NCI-H1105 treated with DMSO at 0.1 percent for 48 hours (cell line): ENCODE results near the gene PAX1.
A peak's percentile ranks its signal among the peaks of the same experiment; 100 is the strongest.

Experiments
- DNase-seq: peaks from one replicate; lab custom pipeline; 2025; lab: John Stamatoyannopoulos, UW

Gene PAX1

DNA sequence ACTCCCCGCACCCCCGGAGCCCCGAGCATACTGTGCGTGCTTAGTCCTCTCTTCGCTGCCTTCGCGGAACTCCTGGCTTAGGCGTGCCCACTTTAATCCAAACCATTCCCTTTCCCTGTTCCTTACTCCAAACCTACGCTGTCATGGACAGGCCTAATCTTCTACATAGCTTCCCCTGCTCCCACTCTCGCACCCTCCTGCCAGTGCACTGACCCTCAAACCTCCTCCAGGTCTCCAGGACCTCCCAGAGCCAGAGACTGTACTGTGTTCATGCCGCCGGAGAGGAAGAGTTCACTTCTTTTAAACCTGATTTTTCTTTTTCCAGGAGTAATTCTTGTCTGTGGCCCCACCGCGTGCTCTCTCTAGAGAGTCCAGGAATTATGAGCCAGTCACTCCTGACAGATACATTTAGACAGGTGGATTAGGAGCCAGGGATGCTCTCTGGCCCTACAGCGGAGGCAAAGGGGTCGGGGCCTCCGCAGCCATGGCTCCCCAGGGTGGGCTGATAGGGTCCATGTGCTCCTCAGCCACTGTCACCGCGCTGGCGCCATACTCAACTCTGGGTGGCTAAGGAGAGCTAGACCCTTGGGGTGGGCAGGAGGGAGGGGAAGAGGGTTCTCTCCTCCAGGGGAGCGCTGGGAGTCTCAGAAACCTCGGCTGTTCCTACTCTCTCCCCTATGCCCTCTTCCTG is 1.6 kb upstream of the PAX1 start:
- no peak for DNase-seq

DNA sequence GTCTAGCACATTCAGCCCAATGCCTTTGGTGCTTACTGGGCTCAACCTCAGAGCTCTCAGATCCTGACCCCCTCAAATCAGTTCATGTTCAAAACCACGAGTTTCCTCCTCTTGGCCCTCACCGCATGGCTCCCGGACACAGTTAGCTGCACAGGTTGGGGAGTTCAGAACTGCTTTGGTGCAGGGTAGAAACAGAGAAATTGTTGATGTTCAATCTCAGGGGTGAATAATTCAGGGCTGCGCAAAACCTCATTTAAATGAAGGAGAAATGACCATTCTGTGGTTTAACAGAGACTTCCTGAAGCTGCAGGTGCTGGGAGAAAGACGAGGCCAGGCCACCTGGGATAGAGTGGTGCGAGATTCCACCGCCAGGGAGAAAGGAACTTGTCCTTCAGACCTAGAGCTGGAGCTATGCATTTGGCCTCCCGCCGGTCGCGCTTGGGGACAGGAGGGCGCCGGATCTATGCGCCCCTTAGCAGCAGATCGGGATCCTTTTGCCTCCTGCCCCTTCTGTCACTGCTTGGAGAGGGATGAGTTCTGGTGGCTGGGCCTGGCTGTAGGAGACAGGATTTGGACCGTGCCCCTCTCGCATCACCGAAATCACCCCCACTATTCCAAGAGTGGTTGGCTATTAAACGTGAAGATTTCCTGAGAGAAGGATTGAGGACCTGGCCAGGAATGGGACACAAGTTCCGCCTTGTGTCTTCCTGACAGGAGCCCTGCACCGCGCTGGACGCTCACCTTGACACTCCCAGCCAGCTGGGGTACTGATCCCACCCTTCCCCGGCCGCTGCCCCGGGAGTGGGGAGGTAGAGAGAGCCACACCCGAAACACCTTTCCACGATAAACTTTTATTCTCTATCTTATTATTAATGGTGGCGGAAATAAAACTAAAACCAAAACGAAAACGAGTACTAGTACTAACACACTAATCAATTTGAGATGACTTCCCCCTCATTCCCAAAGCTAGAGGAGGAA is 767 bp upstream of the PAX1 start:
- peak; percentile 6 for DNase-seq

DNA sequence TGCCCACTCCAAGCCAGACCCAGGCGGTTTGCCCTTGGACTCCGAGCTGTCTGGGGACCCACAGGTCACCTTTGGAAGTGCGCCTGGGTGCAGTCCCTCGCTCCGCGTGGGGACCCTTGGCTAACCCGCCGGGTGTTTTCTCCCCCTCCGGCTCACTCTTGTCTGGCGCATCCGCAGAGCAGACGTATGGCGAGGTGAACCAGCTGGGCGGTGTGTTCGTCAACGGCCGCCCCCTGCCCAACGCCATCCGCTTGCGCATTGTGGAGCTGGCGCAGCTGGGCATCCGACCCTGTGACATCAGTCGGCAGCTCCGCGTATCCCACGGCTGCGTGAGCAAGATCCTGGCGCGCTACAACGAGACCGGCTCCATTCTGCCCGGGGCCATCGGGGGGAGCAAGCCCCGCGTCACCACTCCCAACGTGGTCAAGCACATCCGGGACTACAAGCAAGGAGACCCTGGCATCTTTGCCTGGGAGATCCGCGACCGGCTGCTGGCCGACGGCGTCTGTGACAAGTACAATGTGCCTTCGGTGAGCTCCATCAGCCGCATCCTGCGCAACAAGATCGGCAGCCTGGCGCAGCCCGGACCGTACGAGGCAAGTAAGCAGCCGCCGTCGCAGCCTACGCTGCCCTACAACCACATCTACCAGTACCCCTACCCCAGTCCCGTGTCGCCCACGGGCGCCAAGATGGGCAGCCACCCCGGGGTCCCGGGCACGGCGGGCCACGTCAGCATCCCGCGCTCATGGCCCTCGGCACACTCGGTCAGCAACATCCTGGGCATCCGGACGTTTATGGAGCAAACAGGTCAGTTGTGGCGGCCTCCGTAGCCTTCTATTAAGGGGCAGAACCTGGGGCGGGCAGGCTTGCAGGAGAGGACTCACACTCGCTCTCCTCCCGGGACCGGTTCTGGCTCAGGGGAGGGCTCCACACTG is 1.1 kb downstream of the PAX1 start:
- DNase-seq: peak; percentile 54

DNA sequence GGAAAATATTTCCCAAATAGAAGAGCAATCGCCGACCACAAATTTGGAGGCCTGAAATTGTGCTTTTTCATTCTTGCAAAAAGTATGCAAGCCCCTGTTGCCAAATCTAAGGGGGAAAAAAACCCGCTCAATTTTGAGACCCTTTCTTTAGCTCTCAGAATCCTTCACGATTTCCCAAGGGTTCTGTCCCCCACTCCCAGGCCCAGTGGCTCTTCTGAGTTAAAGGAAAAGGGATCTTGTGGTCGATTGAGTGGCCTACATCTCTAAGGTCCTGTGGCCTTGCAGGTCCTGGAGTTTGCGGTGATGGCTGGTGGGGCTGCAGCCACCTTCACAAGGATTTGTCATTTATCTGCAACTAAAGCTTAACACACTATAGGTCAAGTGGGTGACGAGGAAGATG is 1.8 kb downstream of the PAX1 start:
- no peak for DNase-seq

DNA sequence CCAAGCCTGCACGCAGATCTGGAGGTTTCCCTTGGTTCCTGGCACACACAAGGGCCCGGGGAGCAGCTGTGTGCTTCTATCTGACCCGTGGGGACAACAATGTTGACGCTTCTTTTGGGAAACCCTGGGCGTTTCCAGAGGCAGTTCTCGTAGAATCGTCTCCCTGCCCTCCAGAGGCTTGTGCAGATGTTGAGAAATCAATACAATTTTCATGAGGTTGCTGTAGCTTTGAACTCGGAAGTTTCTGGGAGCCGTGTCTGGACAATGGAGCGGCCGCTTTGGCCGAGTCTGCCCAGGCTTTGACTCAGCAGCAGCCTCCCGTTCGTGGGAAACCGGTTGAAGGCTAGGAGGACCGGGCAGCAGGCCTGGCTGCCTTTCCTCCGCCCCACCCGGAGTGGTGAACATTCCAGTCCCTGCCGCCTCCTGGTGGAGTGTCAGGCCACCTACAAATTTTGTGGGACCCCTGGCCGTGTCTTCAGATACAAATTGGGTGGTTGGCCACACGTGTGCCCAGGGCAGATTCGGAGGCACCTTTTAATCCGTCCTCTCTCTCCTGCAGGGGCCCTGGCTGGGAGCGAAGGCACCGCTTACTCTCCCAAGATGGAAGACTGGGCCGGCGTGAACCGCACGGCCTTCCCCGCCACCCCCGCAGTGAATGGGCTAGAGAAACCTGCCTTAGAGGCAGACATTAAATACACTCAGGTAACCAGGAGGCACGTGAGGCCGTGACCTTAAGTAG is 2.7 kb downstream of the PAX1 start:
- DNase-seq: no peak

DNA sequence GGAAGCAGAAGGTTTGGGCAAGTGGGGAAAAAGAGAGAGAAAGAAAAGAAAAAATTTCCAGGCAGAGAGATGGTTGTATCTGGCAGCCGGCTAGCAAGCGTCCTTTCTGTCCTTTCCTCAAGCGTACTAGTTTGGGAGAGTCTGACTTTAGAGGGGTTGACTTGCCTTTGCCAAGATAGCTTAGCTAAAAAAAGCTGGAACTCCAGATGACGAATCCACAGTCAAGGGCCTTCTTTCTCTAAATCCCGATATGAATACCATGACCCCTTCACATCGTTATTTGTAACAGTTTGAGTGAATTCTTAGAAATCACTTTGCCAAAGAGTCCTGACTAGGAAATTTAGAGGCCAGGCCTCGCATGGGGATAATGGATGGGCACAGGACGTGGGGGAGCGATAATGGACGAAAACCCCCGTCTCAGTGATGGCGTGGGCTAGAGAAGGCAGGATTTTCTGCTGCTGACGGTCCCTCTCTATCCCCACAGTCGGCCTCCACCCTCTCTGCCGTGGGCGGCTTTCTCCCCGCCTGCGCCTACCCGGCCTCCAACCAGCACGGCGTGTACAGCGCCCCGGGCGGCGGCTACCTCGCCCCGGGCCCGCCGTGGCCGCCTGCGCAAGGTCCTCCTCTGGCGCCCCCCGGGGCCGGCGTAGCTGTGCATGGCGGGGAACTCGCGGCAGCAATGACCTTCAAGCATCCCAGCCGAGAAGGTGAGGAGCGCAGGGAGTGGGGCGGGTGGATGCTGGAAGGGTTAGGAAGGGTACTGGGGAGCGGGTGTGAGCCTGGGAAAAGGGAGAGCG is 3.5 kb downstream of the PAX1 start:
- DNase-seq: no peak

DNA sequence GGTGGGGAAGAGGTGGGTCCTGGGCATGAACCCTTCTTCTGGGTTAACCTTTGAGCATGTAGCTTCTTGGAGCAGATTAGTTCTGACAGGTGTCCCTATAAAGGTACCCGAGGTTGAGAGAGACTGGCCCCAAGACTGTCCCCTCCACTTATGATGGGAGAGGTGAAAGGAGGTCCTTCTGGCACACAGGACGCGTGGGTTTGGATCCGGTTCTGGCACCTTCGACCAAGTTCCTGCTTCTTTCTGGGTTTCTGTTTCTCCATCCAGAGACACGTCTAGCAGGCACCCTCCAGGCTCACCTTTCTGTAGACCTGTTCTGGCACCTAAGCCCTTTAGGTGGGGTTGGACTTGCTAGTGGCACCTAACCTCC is 4.1 kb downstream of the PAX1 start:
- DNase-seq: no peak

DNA sequence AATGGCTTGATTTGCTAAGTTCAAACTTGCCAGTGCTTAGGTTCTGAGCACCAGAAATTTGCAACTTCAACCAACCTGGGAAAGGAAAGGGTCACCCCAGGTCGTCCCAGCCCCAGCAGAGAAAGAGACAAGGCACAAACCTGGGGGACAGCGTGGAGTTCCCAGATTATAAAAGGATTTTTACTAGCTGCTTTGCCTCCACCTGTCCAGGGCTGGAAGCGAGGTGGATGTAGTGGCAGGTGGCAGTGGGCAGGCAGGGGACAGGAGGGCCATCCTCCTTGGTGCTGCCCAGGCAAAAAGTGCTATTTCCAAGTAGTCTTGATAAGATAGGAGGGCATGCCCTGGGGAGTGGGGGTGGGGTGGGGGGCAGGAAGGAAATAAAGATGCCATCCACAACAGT is 4.9 kb downstream of the PAX1 start:
- no peak for DNase-seq

DNA sequence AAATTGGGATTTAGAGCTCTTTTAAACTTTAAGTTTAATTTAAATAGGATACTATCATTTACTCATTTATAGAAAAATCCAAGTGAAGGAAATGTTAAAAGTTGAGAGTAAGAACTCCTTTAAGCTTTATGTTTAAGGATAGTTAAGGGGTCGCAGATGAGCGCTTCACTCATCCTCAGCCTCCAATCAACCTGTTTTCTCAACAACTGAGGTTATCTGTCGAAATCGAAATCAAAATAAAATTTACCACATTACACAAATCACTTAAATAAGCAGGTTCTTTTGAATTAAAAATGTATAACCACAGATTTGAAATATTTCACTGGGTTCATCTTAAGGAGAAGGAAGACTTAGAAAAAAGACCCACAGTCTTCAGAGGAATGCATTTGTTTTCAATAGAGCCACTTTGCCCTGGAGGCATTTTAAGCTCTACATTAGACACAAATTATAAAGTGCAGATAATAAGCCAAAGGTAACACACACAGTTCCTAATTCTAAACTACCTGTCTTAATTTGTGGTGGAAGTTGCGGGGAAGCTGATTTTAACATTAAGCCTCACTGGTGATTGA is 5.5 kb downstream of the PAX1 start:
- DNase-seq: no peak

DNA sequence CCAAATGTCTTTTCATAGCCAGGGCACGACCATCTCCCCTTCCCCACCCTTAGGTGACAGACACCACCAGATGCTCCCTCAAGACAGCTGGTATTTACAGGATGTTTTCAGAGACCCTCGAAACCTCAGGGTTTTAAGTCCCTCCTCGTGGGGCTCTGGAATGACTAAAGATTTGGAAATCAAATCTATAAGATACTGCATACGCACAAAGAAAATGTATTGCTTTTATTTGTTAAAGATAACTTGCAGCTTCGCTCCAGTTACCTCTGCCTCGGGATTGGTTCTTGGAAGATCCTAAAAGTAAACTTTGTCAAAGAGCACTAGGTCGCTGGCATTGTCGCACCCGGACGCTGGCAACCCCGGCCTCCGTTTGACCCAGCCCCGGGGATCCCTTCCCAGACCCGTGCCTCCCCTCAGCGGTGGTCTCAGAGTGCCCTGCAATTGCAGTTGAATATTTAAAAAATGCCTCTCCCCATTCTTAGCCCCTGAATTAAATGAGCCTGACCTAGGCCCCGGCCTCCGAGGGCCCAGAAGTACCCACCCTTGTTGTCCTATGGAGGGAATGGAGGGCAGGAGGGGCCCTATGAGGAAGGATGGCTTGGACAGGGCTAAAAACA is 7.1 kb downstream of the PAX1 start:
- DNase-seq: no peak

DNA sequence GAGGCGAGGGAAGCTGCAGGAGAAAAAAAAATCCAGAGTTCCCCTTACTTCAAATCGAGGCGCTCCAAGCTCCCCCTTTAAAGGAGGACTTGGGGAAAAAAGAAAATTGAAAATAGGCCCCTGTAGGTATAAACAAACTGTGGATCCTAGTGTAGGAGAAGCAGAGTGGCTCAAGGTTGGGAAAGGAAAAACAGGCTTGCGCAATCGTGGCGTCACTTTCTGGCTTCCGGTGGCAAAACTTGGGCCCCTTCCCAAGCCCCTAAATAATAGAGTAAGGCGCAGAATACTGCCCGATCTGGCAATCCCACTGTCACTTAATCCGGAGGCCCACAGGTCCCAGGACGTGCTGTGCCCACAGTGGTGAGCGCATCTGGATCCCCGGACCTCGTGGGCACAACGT is 8.0 kb downstream of the PAX1 start:
- DNase-seq: no peak

DNA sequence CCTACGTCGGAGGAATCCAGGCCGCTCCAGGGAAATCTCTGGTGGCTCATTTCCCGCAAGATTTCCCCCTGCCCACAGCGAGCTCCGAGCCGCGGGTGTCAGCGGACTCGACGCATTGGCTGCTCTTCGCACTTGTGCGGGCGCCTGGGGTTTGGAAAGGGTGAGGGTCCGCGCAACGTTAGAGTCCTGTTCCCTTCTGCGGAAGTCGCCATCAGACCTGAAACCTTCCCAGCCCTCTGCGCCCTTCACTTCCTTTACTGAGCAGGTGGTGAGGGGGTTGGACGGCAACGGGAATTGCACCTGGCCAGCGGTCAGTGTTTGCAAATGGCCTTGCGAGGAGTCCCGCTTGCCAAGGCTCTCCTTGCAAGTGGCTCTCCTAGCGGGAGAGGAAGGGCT is 8.4 kb downstream of the PAX1 start:
- DNase-seq: no peak

DNA sequence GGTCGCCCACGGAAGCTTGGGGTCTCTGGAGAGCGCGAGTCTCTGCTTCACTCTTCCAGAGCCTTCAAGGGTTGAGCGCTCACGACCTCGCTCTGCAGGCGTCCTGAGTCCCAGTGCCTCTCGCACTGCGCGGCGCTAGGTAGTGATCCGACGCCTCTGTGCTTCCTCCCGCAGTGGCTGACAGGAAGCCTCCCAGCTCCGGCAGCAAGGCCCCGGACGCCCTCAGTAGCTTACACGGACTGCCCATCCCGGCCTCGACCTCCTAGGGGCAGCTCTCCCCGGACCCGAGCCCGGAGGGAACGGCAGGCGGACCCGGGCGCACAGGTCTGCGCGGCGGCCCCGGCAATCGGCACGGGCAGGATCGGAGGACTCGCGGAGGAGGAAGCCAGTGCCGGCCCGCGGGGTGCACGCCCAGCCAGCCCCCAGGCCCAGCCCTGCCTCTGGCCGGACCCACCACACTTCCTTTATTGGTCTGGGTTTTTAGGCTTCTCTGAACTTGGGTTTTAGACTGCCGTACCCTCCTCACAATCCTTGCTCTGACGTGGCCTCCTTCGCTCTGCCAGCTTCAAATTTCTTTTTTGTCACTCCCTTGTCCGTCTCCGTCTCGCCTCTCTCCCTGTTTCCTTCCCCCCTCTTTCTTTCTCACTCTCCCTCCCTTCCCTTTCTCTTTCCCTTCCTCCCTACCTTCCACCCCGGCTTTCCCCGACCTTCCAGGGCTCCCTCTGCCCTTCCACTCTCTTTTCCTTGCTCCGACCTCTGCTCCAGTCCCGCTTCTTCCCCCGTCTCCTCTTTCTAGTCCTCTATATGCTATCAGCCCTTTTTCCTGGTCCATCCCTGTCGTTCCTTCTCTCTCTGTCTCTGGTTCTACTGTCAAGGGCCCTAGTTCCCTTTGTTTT is 9.1 kb downstream of the PAX1 start:
- no peak for DNase-seq

DNA sequence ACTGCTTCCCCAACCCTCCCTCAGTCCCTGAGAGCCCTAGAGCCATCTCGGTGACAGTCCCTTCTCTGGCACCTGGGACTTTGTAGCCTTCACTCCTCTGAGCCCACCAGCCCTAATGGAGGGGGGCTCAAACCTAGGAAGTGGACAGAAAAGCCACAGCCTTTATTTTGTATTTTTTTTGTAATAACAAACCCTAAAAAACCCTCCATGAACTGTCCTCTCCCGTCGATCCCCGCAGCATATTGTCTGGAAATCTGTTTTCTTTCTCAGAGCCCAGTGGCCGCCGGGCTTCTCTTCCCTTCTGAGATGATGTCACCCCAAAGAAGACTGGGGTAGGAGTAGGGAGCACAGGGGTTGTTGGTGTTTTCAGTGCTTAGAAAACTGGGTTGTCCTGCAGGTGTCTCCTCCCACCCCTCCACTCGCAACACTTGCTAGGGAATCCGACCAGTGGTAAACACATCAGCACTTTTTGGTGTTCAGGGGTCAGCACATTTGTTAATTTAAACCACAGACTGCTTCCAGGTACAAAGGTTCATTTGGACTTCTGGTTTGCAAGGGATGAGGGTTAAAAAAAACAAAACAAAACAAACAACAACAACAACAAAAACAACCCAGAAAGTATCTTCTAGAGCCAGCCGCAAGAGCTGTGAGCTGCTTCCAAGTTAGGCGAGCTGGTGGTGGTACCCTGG is 9.9 kb downstream of the PAX1 start:
- no peak for DNase-seq

DNA sequence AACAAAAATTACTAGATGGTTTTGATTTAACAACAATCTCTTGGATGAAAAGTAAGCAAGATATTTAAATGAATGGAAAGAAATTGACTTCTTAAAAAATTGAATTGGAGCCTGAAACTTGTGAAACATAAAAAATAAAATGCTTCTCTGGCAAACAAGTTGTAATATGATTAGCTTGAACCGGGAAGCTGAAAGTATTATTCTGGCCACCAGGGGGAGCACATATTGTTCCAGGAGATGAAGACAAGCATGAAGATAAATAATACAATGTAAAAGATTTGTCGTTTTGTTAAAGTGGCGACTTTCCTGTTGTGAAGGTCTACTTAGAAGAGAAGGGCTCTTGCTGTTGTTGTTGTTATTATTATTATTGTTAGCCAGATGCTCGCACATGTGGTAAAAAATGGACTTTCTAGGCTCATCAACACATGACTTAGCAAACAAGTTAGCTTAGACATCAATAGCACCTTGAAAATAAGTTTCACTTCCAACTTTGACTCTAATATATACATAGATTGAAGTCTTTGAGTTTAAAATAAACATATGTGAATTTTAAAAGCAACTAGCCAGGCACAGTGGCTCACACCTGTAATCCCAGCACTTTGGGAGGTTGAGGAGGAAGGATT is 14.2 kb downstream of the PAX1 start:
- peak; percentile 80 for DNase-seq

DNA sequence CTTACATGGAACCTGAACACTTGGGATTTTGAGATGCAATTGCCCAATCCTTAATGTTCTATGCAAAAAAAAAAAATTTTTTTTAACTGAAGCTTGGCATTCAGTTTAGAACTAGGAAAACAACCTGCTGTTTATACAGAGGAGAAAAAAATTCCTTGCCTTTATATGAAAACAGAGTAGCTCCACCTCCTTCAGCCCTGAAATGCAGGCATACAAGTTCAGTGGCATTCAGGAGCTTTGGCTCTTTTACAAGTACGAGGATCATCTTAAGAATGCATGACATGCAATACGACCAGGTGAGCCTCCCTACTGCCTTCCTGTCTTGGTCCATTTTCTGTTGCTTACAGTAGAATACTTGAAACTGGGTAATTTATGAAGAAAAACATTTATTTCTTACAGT is 20.4 kb downstream of the PAX1 start:
- DNase-seq: no peak

DNA sequence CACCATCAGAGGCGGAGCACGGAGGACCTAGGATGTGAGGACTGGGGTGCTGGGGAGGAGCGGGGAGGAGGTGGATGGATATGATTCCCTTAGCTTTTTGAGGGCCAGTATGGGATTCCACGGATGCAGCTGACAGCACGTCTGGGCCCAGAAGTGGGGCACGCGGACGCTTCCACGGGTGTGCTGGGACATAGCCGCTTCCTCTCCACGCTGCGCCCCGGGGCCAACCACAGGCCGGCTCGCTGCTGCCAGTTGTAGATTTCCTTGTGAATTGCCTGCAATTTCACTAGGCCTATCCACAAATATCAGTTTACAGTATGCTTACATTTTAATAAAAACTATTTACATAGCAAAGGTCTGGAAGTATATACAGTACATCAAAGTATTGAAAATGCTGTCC is 23.9 kb downstream of the PAX1 start:
- DNase-seq: no peak

DNA sequence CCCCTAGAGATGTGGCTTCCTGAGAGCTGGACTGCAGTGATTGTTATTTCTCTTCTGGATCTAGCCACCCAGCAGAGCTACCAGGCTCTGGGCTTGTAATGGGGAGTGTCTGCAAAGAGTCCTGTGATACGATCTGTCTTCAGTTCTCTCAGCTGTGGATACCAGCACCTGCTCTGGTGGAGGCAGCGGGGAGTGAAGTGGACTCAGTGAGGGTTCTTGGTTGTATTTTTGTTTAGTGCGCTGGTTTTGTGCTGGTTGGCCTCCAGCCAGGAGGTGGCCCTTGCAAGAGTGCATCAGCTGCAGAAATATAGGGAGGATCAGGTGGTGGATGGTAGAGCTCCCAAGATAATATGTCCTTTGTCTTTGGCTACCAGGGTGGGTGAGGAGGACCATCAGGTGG is 33.7 kb downstream of the PAX1 start:
- no peak for DNase-seq
